Measurements from ENCODE around the gene CFL2. TPM values are rescaled to one million over a fixed set of nuclear protein-coding genes. Genes with fewer than 3 reads are reported as not detected.

The CFL2 gene
- total RNA-seq, 2 experiments from 2014 or later = 36.4 to 37.9 TPM

DNA sequence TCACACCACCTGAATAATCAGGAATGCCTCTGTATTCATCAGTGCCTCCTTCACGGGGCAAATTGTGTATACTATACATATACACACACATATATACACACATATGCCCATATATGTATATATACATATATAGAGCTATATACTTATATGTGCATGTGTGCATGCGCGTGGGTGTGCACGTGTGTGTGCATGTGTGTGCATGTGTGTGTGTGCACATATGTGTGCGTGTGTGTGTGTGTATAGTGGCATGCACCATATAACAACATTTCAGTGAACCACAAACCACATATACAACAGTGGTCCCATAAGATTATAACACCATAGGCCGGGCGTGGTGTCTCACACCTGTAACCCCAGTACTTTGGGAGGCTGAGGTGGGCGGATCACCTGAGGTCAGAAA lies 35.7 kb downstream of the CFL2 start:
- Histone ChIP-seq H3K4me3 (ENCODE audit: low read length) (no peak overlapping the region), H3K27me3 (ENCODE audit: control insufficient read depth in 1 of 2, insufficient read depth in 2 of 2, low read length in 2 of 2) (no peaks in the 10 kb centered on the region), H3K27ac (ENCODE audit: low read depth in 1 of 2, low read length in 2 of 2) (no peak overlapping the region), H3K9me3 (ENCODE audit: control insufficient read depth in 1 of 2, insufficient read depth in 1 of 2, low read length in 2 of 2) (no peaks in the 10 kb centered on the region), H3K4me1 (ENCODE audit: insufficient read depth, low read length) (no peaks in the 10 kb centered on the region), H3K36me3 (ENCODE audit: insufficient read depth, low read length) (no peaks in the 10 kb centered on the region)
- Mint-ChIP-seq H3K36me3 (ENCODE audit: low read depth) (no peaks in the 10 kb centered on the region), H3K4me1 (ENCODE audit: low read depth) (no peaks in the 10 kb centered on the region), H3K4me3 (no peak overlapping the region), H3K27me3 (no peaks in the 10 kb centered on the region), H3K27ac (no peak overlapping the region), H3K9me3 (no peaks in the 10 kb centered on the region)
- TF ChIP-seq, protein P1, sequence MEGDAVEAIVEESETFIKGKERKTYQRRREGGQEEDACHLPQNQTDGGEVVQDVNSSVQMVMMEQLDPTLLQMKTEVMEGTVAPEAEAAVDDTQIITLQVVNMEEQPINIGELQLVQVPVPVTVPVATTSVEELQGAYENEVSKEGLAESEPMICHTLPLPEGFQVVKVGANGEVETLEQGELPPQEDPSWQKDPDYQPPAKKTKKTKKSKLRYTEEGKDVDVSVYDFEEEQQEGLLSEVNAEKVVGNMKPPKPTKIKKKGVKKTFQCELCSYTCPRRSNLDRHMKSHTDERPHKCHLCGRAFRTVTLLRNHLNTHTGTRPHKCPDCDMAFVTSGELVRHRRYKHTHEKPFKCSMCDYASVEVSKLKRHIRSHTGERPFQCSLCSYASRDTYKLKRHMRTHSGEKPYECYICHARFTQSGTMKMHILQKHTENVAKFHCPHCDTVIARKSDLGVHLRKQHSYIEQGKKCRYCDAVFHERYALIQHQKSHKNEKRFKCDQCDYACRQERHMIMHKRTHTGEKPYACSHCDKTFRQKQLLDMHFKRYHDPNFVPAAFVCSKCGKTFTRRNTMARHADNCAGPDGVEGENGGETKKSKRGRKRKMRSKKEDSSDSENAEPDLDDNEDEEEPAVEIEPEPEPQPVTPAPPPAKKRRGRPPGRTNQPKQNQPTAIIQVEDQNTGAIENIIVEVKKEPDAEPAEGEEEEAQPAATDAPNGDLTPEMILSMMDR (IDR thresholded peaks at IDR 0.05) = no peak
- CTCF ChIA-PET = interaction anchor here (1.2 kb wide), 1 partner anchor 44 kb away, joined by 4 read pairs; no protein-coding TSS in a partner anchor
- ATAC-seq (ENCODE audit: poor library complexity) (no peak), DNase-seq (no peak)
- intact Hi-C loops (cut with DNase I, micrococcal nuclease) = no loop called here
- POLR2A ChIA-PET = no interaction called here

DNA sequence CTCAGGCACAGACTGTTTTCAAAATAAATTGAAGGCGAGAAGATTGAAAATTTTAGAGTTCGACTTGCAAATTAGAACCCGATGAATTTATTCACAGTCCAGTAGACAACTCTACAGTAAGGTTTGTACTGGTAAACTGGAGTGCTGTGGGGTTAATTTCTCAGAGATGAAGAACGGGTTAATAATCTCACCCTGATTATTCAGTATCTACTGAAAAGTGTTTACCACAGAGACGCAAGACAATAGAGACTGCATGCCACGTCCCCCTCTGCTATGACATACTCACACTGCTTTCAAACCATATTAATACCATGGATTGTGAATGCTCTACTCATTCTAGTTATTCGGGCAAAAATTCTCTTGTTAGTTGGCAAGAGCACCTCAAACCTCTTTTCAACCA lies 36.1 kb downstream of the CFL2 start:
- no peaks in the 10 kb centered on the region for H3K27me3 Mint-ChIP-seq
- Histone ChIP-seq H3K9me3 (ENCODE audit: control insufficient read depth in 1 of 2, insufficient read depth in 1 of 2, low read length in 2 of 2) (no peaks in the 10 kb centered on the region), H3K36me3 (ENCODE audit: insufficient read depth, low read length) (no peaks in the 10 kb centered on the region), H3K4me1 (ENCODE audit: insufficient read depth, low read length) (no peaks in the 10 kb centered on the region), H3K4me3 (ENCODE audit: low read length) (no peak overlapping the region), H3K27me3 (ENCODE audit: control insufficient read depth in 1 of 2, insufficient read depth in 2 of 2, low read length in 2 of 2) (no peaks in the 10 kb centered on the region), H3K27ac (ENCODE audit: low read depth in 1 of 2, low read length in 2 of 2) (no peak overlapping the region)
- H3K4me3 Mint-ChIP-seq = no peak overlapping the region
- ChIA-PET POLR2A (no interaction called here), CTCF (interaction anchor here (0.7 kb wide), 1 partner anchor 45 kb away, joined by 3 read pairs; no protein-coding TSS in a partner anchor)
- TF ChIP-seq, protein P1 (IDR thresholded peaks at IDR 0.05) = no peak
- no peaks in the 10 kb centered on the region for H3K9me3 Mint-ChIP-seq
- ATAC-seq (ENCODE audit: poor library complexity) = no peak
- intact Hi-C loops (cut with DNase I, micrococcal nuclease) = no loop called here
- DNase-seq = no peak
- no peak overlapping the region for H3K27ac Mint-ChIP-seq
- H3K4me1 Mint-ChIP-seq (ENCODE audit: low read depth) = no peaks in the 10 kb centered on the region
- H3K36me3 Mint-ChIP-seq (ENCODE audit: low read depth) = no peaks in the 10 kb centered on the region

DNA sequence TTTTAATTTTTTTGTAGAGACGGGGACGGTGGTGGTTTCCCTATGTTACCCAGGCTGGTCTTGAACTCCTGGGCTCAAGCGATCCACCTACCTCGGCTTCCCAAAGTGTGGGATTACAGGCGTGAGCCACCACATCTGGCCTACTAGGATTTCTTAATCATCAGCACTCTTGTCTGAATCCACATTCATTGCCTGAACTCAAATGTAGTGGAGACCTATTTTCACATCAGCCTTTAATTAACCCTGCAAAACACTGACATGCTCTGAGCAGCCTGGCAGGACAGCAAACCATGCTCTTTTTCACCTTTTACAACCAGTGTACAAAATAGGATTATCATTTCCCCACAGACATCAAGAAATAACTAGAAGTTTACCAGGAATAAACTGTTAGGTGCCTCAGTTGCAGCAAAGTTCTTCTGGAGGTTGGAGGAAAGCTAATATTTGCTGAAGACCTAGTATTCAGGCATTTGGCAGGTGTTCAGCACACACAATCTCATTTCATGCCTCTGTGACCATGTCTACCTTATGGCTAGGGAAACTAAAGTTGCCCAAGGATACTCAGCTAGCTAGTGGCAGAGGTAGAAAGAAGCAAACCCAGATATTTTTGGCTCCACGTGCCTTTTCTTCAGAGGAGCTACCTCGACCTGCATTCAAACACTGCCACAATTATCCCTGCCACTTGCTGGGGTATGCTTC lies 37.7 kb downstream of the CFL2 start:
- intact Hi-C loops (cut with DNase I, micrococcal nuclease) = no loop called here
- no peaks in the 10 kb centered on the region for H3K27me3 ChIP-seq (ENCODE audit: control insufficient read depth in 1 of 2, insufficient read depth in 2 of 2, low read length in 2 of 2)
- ATAC-seq (ENCODE audit: poor library complexity) = no peak
- ChIA-PET CTCF (interaction anchor here (1.0 kb wide), 1 partner anchor 46 kb away, joined by 3 read pairs; no protein-coding TSS in a partner anchor), POLR2A (interaction anchor here (0.7 kb wide), 1 partner anchor 11 kb away, joined by 3 read pairs; no protein-coding TSS in a partner anchor)
- H3K4me3 ChIP-seq (ENCODE audit: low read length) = no peak overlapping the region
- Mint-ChIP-seq H3K9me3 (no peaks in the 10 kb centered on the region), H3K4me3 (no peak overlapping the region), H3K27me3 (no peaks in the 10 kb centered on the region), H3K27ac (no peak overlapping the region), H3K36me3 (ENCODE audit: low read depth) (no peaks in the 10 kb centered on the region), H3K4me1 (ENCODE audit: low read depth) (no peaks in the 10 kb centered on the region)
- H3K36me3 ChIP-seq (ENCODE audit: insufficient read depth, low read length) = no peaks in the 10 kb centered on the region
- TF ChIP-seq, protein P1 (IDR thresholded peaks at IDR 0.05) = no peak
- H3K4me1 ChIP-seq (ENCODE audit: insufficient read depth, low read length) = no peaks in the 10 kb centered on the region
- H3K27ac ChIP-seq (ENCODE audit: low read depth in 1 of 2, low read length in 2 of 2) = no peak overlapping the region
- H3K9me3 ChIP-seq (ENCODE audit: control insufficient read depth in 1 of 2, insufficient read depth in 1 of 2, low read length in 2 of 2) = no peaks in the 10 kb centered on the region
- DNase-seq = no peak

Data from CD4-positive, alpha-beta T cell (primary cell).